ENCODE results near the gene UCHL1.
A peak's percentile ranks its signal among the peaks of the same experiment; 100 is the strongest.

Gene UCHL1

GRCh38 chr4:41215155-41215554 is 41.6 kb upstream of the UCHL1 start:
- no peak overlapping the region; the same call in 1 of the 2 replicates for H3K9ac ChIP-seq (ENCODE audit: low read length)
- H3K9me2 ChIP-seq (ENCODE audit: low read depth, low read length), result no peaks in the 10 kb centered on the region
- TF ChIP-seq CTCF (IDR thresholded peaks at IDR 0.05; ENCODE audit: low read length) (no peak), EZH2 (IDR thresholded peaks at IDR 0.05; ENCODE audit: borderline replicate concordance, low read length) (no peak)
- H3K27me3 ChIP-seq (ENCODE audit: insufficient read depth, low read length), result no peaks in the 10 kb centered on the region
- H2AFZ ChIP-seq (ENCODE audit: low read length), result no peak overlapping the region
- peak overlapping the region; percentile 92; the same call in 1 of the 2 replicates for H3K4me2 ChIP-seq (ENCODE audit: low read length)
- no peak overlapping the region for H3K27ac ChIP-seq (ENCODE audit: low read depth, low read length, poor library complexity, severe bottlenecking)
- H3K79me2 ChIP-seq (ENCODE audit: insufficient read depth, low read length), result no peaks in the 10 kb centered on the region
- H4K20me1 ChIP-seq (ENCODE audit: insufficient read depth, low read length), result no peaks in the 10 kb centered on the region
- H3K4me3 ChIP-seq (ENCODE audit: low read depth, low read length, poor library complexity, severe bottlenecking), result peak overlapping the region; percentile 72
- H3F3A ChIP-seq (ENCODE audit: insufficient read depth, low read length), result no peaks in the 10 kb centered on the region
- H3K4me1 ChIP-seq (ENCODE audit: insufficient read depth, low read length, severe bottlenecking), result peaks cover 32% of the 10 kb centered on the region
- no peaks in the 10 kb centered on the region for H3K36me3 ChIP-seq (ENCODE audit: insufficient read depth, low read length)
- H3K9me3 ChIP-seq (ENCODE audit: low read length), result no peaks in the 10 kb centered on the region

- peak overlapping the region; percentile 67 for H3K4me3 ChIP-seq (ENCODE audit: low read depth, low read length, poor library complexity, severe bottlenecking)
- no peaks in the 10 kb centered on the region for H3K9me2 ChIP-seq (ENCODE audit: low read depth, low read length)
- H3F3A ChIP-seq (ENCODE audit: insufficient read depth, low read length), result no peaks in the 10 kb centered on the region
- no peaks in the 10 kb centered on the region for H3K9me3 ChIP-seq (ENCODE audit: low read length)
- TF ChIP-seq EZH2 (IDR thresholded peaks at IDR 0.05; ENCODE audit: borderline replicate concordance, low read length) (no peak), CTCF (IDR thresholded peaks at IDR 0.05; ENCODE audit: low read length) (no peak)
- peak overlapping the region; percentile 78 for H3K4me2 ChIP-seq (ENCODE audit: low read length)
- no peak overlapping the region for H3K27ac ChIP-seq (ENCODE audit: low read depth, low read length, poor library complexity, severe bottlenecking)
- no peaks in the 10 kb centered on the region; the same call in 1 of the 2 replicates for H3K27me3 ChIP-seq (ENCODE audit: insufficient read depth, low read length)
- peaks cover 32% of the 10 kb centered on the region for H3K4me1 ChIP-seq (ENCODE audit: insufficient read depth, low read length, severe bottlenecking)
- H4K20me1 ChIP-seq (ENCODE audit: insufficient read depth, low read length), result no peaks in the 10 kb centered on the region
- H3K9ac ChIP-seq (ENCODE audit: low read length), result peak overlapping the region; percentile 43
- H3K79me2 ChIP-seq (ENCODE audit: insufficient read depth, low read length), result no peaks in the 10 kb centered on the region
- H2AFZ ChIP-seq (ENCODE audit: low read length), result no peak overlapping the region
- H3K36me3 ChIP-seq (ENCODE audit: insufficient read depth, low read length), result no peaks in the 10 kb centered on the region
Observed at GRCh38 chr4:41215969-41216293, 40.8 kb upstream of the UCHL1 start.

- no peaks in the 10 kb centered on the region for H3F3A ChIP-seq (ENCODE audit: insufficient read depth, low read length)
- no peak overlapping the region for H3K27ac ChIP-seq (ENCODE audit: low read depth, low read length, poor library complexity, severe bottlenecking)
- H3K36me3 ChIP-seq (ENCODE audit: insufficient read depth, low read length), result no peaks in the 10 kb centered on the region
- H3K9me3 ChIP-seq (ENCODE audit: low read length), result no peaks in the 10 kb centered on the region
- peak overlapping the region; percentile 71 for H3K9ac ChIP-seq (ENCODE audit: low read length)
- no peaks in the 10 kb centered on the region for H3K79me2 ChIP-seq (ENCODE audit: insufficient read depth, low read length)
- H3K9me2 ChIP-seq (ENCODE audit: low read depth, low read length), result no peaks in the 10 kb centered on the region
- peak overlapping the region; percentile 67 for H3K4me3 ChIP-seq (ENCODE audit: low read depth, low read length, poor library complexity, severe bottlenecking)
- H2AFZ ChIP-seq (ENCODE audit: low read length), result peak overlapping the region; percentile 60; the same call in 1 of the 2 replicates
- TF ChIP-seq EZH2 (IDR thresholded peaks at IDR 0.05; ENCODE audit: borderline replicate concordance, low read length) (no peak), CTCF (IDR thresholded peaks at IDR 0.05; ENCODE audit: low read length) (peak; percentile 33; the same call in 1 of the 2 replicates)
- no peaks in the 10 kb centered on the region for H4K20me1 ChIP-seq (ENCODE audit: insufficient read depth, low read length)
- H3K27me3 ChIP-seq (ENCODE audit: insufficient read depth, low read length), result no peaks in the 10 kb centered on the region; the same call in 1 of the 2 replicates
- H3K4me2 ChIP-seq (ENCODE audit: low read length), result peak overlapping the region; percentile 78
- peaks cover 32% of the 10 kb centered on the region for H3K4me1 ChIP-seq (ENCODE audit: insufficient read depth, low read length, severe bottlenecking)
Observed at GRCh38 chr4:41216294-41217019, 40.3 kb upstream of the UCHL1 start.
